ENCODE results near the gene ANKRD18B.
"Not testable (repeated sequence)": the region's sequence is repeated elsewhere in the genome, so short reads cannot be mapped to it uniquely, and the experiment has no call there.

DNA sequence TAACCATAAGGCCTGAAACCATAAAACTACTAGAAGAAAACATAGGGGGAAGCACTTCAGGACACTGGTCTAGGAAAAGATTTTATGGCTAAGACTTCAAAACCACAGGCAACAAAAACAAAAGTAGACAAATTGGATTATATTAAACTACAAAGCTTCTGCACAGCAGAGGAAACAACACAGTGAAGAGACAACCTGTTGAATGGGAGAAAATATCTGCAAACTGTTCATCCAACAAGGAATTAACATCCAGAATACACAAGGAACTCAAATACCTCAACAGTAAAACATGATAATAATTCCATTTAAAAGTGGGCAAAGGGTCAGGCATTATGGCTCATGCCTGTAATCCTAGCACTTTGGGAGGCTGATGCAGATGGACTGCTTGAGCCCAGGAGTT lies 38.7 kb upstream of the ANKRD18B start:
- not testable (repeated sequence) for TF ChIP-seq CTCF (conservative IDR thresholded peaks at IDR 0.05); EZH2 (IDR thresholded peaks at IDR 0.05; ENCODE audit: low read depth)
